GM23338 (cell line): ENCODE measurements around the gene MKRN2. TPM values are rescaled to one million over a fixed set of nuclear protein-coding genes. Genes with fewer than 3 reads are reported as not detected.

ENCODE experiments used
- ATAC-seq: fragments of 200-7000 bp; cut with Tn5 transposase; 3 replicates; pipeline ENCODE4 v1.9.1; 2020
- DNase-seq: peaks from one replicate; pipeline ENCODE4 v3.0.0-alpha.2; 2015; ENCODE audit warnings: low spot score
- H2AFZ ChIP-seq: fragments of 200-600 bp; sonication (generic); 2 replicates; pipeline ENCODE4 v1.8.0; 2016; ENCODE audit warnings: antibody characterized with exemption, mild to moderate bottlenecking, moderate library complexity
- H3F3A ChIP-seq: fragments of 200-600 bp; sonication (generic); replicated peaks from 2 replicates; pipeline ENCODE4 v1.8.0; 2017; ENCODE audit warnings: antibody characterized with exemption, mixed run types, low read depth
- H3K27ac ChIP-seq: fragments of 200-600 bp; sonication (generic); 2 replicates; pipeline ENCODE4 v1.6.1; 2016; ENCODE audit warnings: low read depth
- H3K27me3 ChIP-seq: fragments of 200-600 bp; sonication (generic); 2 replicates; pipeline ENCODE4 v1.8.0; 2016; ENCODE audit warnings: mild to moderate bottlenecking, mixed run types, moderate library complexity; ENCODE audit not compliant: insufficient read depth
- H3K36me3 ChIP-seq: fragments of 200-600 bp; sonication (generic); 2 replicates; pipeline ENCODE4 v1.8.0; 2016; ENCODE audit warnings: mild to moderate bottlenecking; ENCODE audit not compliant: insufficient read depth
- H3K4me1 ChIP-seq: fragments of 200-600 bp; sonication (generic); 2 replicates; pipeline ENCODE4 v1.8.0; 2016; ENCODE audit warnings: mild to moderate bottlenecking, moderate library complexity; ENCODE audit not compliant: insufficient read depth
- H3K4me2 ChIP-seq: fragments of 200-600 bp; sonication (generic); 2 replicates; pipeline ENCODE4 v1.7.1; 2017; ENCODE audit warnings: mixed run types
- H3K4me3 ChIP-seq: fragments of 200-600 bp; sonication (generic); 2 replicates; pipeline ENCODE4 v1.6.1; 2016; ENCODE audit warnings: mixed run types
- H3K79me2 ChIP-seq: fragments of 200-600 bp; sonication (generic); replicated peaks from 2 replicates; pipeline ENCODE4 v1.8.0; 2017; ENCODE audit warnings: mild to moderate bottlenecking; ENCODE audit not compliant: insufficient read depth
- H3K9me2 ChIP-seq: fragments of 200-600 bp; sonication (generic); 2 replicates; pipeline ENCODE4 v1.8.0; 2017; ENCODE audit not compliant: insufficient read depth
- H4K20me1 ChIP-seq: fragments of 200-600 bp; sonication (generic); replicated peaks from 2 replicates; pipeline ENCODE4 v1.8.0; 2017; ENCODE audit warnings: mild to moderate bottlenecking; ENCODE audit not compliant: insufficient read depth
- H3K27ac Mint-ChIP-seq: 2 replicates; pipeline ENCODE4 v1.8.0; 2020; ENCODE audit warnings: inconsistent platforms, mild to moderate bottlenecking, moderate library complexity, mixed read lengths
- H3K27me3 Mint-ChIP-seq: 3 replicates; pipeline ENCODE4 v1.8.0; 2022; ENCODE audit warnings: low read depth, mild to moderate bottlenecking, moderate library complexity, mixed read lengths, inconsistent platforms; ENCODE audit not compliant: insufficient read depth, poor library complexity
- H3K36me3 Mint-ChIP-seq: 3 replicates; pipeline ENCODE4 v1.8.0; 2021; ENCODE audit warnings: low read depth, mild to moderate bottlenecking, inconsistent platforms, moderate library complexity, mixed read lengths
- H3K4me1 Mint-ChIP-seq: 3 replicates; pipeline ENCODE4 v1.8.0; 2020; ENCODE audit warnings: mild to moderate bottlenecking, inconsistent platforms, mixed read lengths
- H3K4me3 Mint-ChIP-seq: 3 replicates; pipeline ENCODE4 v1.8.0; 2021; ENCODE audit warnings: moderate library complexity, mild to moderate bottlenecking, inconsistent platforms, mixed read lengths
- H3K9me3 Mint-ChIP-seq: 3 replicates; pipeline ENCODE4 v1.8.0; 2020; ENCODE audit warnings: moderate library complexity, mild to moderate bottlenecking, inconsistent platforms, mixed read lengths
- CREB1 ChIP-seq: fragments of 250-450 bp; sonication (Bioruptor Pico); IDR thresholded peaks from 2 replicates; pipeline ENCODE4 v1.5.0; 2020; ENCODE audit warnings: low read depth, mild to moderate bottlenecking, moderate library complexity
- CTCF ChIP-seq, 2 experiments: fragments of 200-600 bp in 1 of 2; sonication (generic) in 1 of 2; conservative IDR thresholded peaks; 2 replicates each; pipeline versions ENCODE4 v1.5.1 to v1.6.1; 2016 to 2017; ENCODE audit warnings: antibody characterized with exemption in 2 of 2, low read depth in 2 of 2, mild to moderate bottlenecking in 2 of 2, moderate library complexity in 1 of 2
- ETS1 ChIP-seq: IDR thresholded peaks from 2 replicates; pipeline ENCODE4 v1.6.1; 2016; ENCODE audit warnings: antibody characterized with exemption
- EZH2phosphoT487 ChIP-seq: fragments of 200-600 bp; sonication (generic); IDR thresholded peaks from one replicate; pipeline ENCODE4 v1.8.1; 2018; ENCODE audit warnings: antibody characterized with exemption; ENCODE audit not compliant: unreplicated experiment
- JUNB ChIP-seq: IDR thresholded peaks from one replicate; pipeline ENCODE4 v1.6.1; 2016; ENCODE audit warnings: antibody characterized with exemption; ENCODE audit not compliant: unreplicated experiment
- POLR2AphosphoS5 ChIP-seq: IDR thresholded peaks from 2 replicates; pipeline ENCODE4 v1.6.1; 2016; ENCODE audit warnings: antibody characterized with exemption, low read depth
- ZNF114 ChIP-seq: fragments of 250-450 bp; sonication (Bioruptor Pico); IDR thresholded peaks from 2 replicates; pipeline ENCODE4 v1.5.0; 2020; ENCODE audit warnings: mild to moderate bottlenecking, moderate library complexity
- ZNF462 ChIP-seq: fragments of 250-450 bp; sonication (Bioruptor Pico); IDR thresholded peaks from 2 replicates; pipeline ENCODE4 v1.5.0; 2020; ENCODE audit warnings: mild to moderate bottlenecking, moderate library complexity
- polyA plus RNA-seq: library from polyadenylated mRNA; unstranded; fragments of >200 nt; fragmentation: Nextera tagmentation; extraction: Ambion mirVana; gene quantifications from 2 replicates; pipeline ENCODE4 v1.2.1, GENCODE V29; 2016
- total RNA-seq: library from RNA; depleted of rRNA; stranded (reverse); fragments of >200 nt; shearing (Covaris generic); gene quantifications from 2 replicates; pipeline ENCODE4 v1.2.3, GENCODE V29; 2014

The MKRN2 gene
- total and polyA plus RNA-seq, 2 experiments from 2014 or later: 11.4 to 24.6 TPM

GRCh38 chr3:12560505-12561190 lies 3.8 kb downstream of the MKRN2 start:
- Histone ChIP-seq H3K4me3 (no peak overlapping the region), H3K4me2 (no peak overlapping the region), H3K27ac (no peak overlapping the region), H4K20me1 (peaks cover 59% of the 10 kb centered on the region), H3K36me3 (no peaks in the 10 kb centered on the region), H3K79me2 (peaks cover 84% of the 10 kb centered on the region), H3K9me2 (no peaks in the 10 kb centered on the region), H2AFZ (no peak overlapping the region), H3K27me3 (peaks cover under 1% of the 10 kb centered on the region; the same call in 1 of the 2 replicates), H3K4me1 (peaks cover 38% of the 10 kb centered on the region), H3F3A (peaks cover 4% of the 10 kb centered on the region; the same call in 1 of the 2 replicates)
- TF ChIP-seq CTCF (conservative IDR thresholded peaks at IDR 0.05; ENCODE audit: low read depth in 2 of 2): no peak
- no peak for TF ChIP-seq EZH2phosphoT487
- TF ChIP-seq ZNF114: no peak
- no peak for TF ChIP-seq POLR2AphosphoS5
- TF ChIP-seq ETS1: no peak
- Mint-ChIP-seq H3K9me3 (no peaks in the 10 kb centered on the region), H3K4me1 (peaks cover 43% of the 10 kb centered on the region), H3K4me3 (no peak overlapping the region), H3K36me3 (peaks cover 3% of the 10 kb centered on the region; the same call in 1 of the 3 replicates), H3K27me3 (peaks cover 3% of the 10 kb centered on the region), H3K27ac (no peak overlapping the region)
- DNase-seq: no peak
- no peak for ATAC-seq

- TF ChIP-seq ZNF114 (no peak), CREB1 (no peak), EZH2phosphoT487 (no peak), ZNF462 (CRISPR knock-in tag) (no peak), JUNB (no peak)
- Histone ChIP-seq H3K27ac (no peak overlapping the region), H3F3A (peaks cover 2% of the 10 kb centered on the region; the same call in 1 of the 2 replicates), H2AFZ (no peak overlapping the region), H3K36me3 (no peaks in the 10 kb centered on the region), H3K9me2 (no peaks in the 10 kb centered on the region), H3K4me1 (peaks cover 38% of the 10 kb centered on the region), H3K4me3 (no peak overlapping the region), H3K27me3 (no peaks in the 10 kb centered on the region), H3K4me2 (no peak overlapping the region), H4K20me1 (peaks cover 59% of the 10 kb centered on the region), H3K79me2 (peaks cover 92% of the 10 kb centered on the region)
- Mint-ChIP-seq H3K9me3 (no peaks in the 10 kb centered on the region), H3K36me3 (peaks cover 2% of the 10 kb centered on the region; the same call in 1 of the 3 replicates), H3K27ac (no peak overlapping the region), H3K4me3 (no peak overlapping the region), H3K27me3 (peaks cover 3% of the 10 kb centered on the region), H3K4me1 (peaks cover 39% of the 10 kb centered on the region)
- DNase-seq: no peak
- no peak for ATAC-seq
Measured at GRCh38 chr3:12561397-12561796, 4.5 kb downstream of the MKRN2 start.
